H9 (cell line): ENCODE results near the gene ZNF684. TPM values are rescaled to one million over a fixed set of nuclear protein-coding genes. Genes with fewer than 3 reads are reported as not detected.

Source experiments
- DNase-seq: peaks from one replicate; pipeline ENCODE4 v3.0.0-alpha.2; 2017
- H2AFZ ChIP-seq: one replicate; pipeline ENCODE4 v1.6.1; 2013; ENCODE audit warnings: mild to moderate bottlenecking, low read length, control low read depth, moderate library complexity
- H2AK5ac ChIP-seq: 2 replicates; pipeline ENCODE4 v1.6.1; 2013; ENCODE audit warnings: low read length, control low read depth, mixed read lengths; ENCODE audit not compliant: insufficient read length
- H2BK120ac ChIP-seq: one replicate; pipeline ENCODE4 v1.6.1; 2013; ENCODE audit warnings: low read depth, mild to moderate bottlenecking, low read length, control low read depth, inconsistent platforms; ENCODE audit not compliant: poor library complexity, severe bottlenecking
- H2BK12ac ChIP-seq: 2 replicates; pipeline ENCODE4 v1.6.1; 2013; ENCODE audit warnings: low read length, control low read depth, mixed read lengths, low read depth; ENCODE audit not compliant: insufficient read length
- H2BK15ac ChIP-seq: 2 replicates; pipeline ENCODE4 v1.6.1; 2013; ENCODE audit warnings: low read depth, low read length, control low read depth
- H2BK20ac ChIP-seq: one replicate; pipeline ENCODE4 v1.6.1; 2013; ENCODE audit warnings: low read depth, mild to moderate bottlenecking, low read length, control low read depth, inconsistent platforms; ENCODE audit not compliant: poor library complexity, severe bottlenecking
- H2BK5ac ChIP-seq: 2 replicates; pipeline ENCODE4 v1.6.1; 2013; ENCODE audit warnings: low read length, control low read depth, mixed read lengths; ENCODE audit not compliant: insufficient read length
- H3K14ac ChIP-seq: 2 replicates; pipeline ENCODE4 v1.6.1; 2013; ENCODE audit warnings: low read length, control low read depth; ENCODE audit not compliant: insufficient read depth
- H3K18ac ChIP-seq: 2 replicates; pipeline ENCODE4 v1.6.1; 2013; ENCODE audit warnings: low read depth, mild to moderate bottlenecking, mixed read lengths, low read length, control low read depth; ENCODE audit not compliant: insufficient read length
- H3K23ac ChIP-seq: 2 replicates; pipeline ENCODE4 v1.6.1; 2013; ENCODE audit warnings: low read length, control low read depth, mixed read lengths, low read depth; ENCODE audit not compliant: insufficient read length
- H3K23me2 ChIP-seq: 2 replicates; pipeline ENCODE4 v1.6.1; 2013; ENCODE audit warnings: low read depth, mild to moderate bottlenecking, mixed read lengths, low read length, control low read depth; ENCODE audit not compliant: insufficient read length, poor library complexity, severe bottlenecking
- H3K27ac ChIP-seq: 2 replicates; pipeline ENCODE4 v1.5.1; 2013; ENCODE audit warnings: low read length, control low read depth, mixed read lengths, low read depth; ENCODE audit not compliant: insufficient read length
- H3K27me3 ChIP-seq: 2 replicates; pipeline ENCODE4 v1.6.1; 2013; ENCODE audit warnings: low read length, control low read depth, inconsistent platforms; ENCODE audit not compliant: insufficient read depth
- H3K4ac ChIP-seq: 2 replicates; pipeline ENCODE4 v1.6.1; 2013; ENCODE audit warnings: low read depth, mild to moderate bottlenecking, control low read depth, inconsistent platforms, low read length, moderate library complexity
- H3K4me1 ChIP-seq: 2 replicates; pipeline ENCODE4 v1.6.1; 2013; ENCODE audit warnings: low read length, control low read depth, inconsistent platforms; ENCODE audit not compliant: insufficient read depth
- H3K4me2 ChIP-seq: 2 replicates; pipeline ENCODE4 v1.6.1; 2013; ENCODE audit warnings: low read length, control low read depth, mixed read lengths; ENCODE audit not compliant: insufficient read length, insufficient read depth
- H3K56ac ChIP-seq: 2 replicates; pipeline ENCODE4 v1.6.1; 2013; ENCODE audit warnings: low read depth, mild to moderate bottlenecking, mixed read lengths, low read length, control low read depth; ENCODE audit not compliant: insufficient read length
- H3K79me1 ChIP-seq: 2 replicates; pipeline ENCODE4 v1.6.1; 2013; ENCODE audit warnings: low read depth, mild to moderate bottlenecking, moderate library complexity, low read length, control low read depth, inconsistent platforms; ENCODE audit not compliant: insufficient read depth, poor library complexity, severe bottlenecking
- H3K79me2 ChIP-seq: 2 replicates; pipeline ENCODE4 v1.6.1; 2013; ENCODE audit warnings: low read length, control low read depth, inconsistent platforms; ENCODE audit not compliant: insufficient read depth
- H3K9ac ChIP-seq: 2 replicates; pipeline ENCODE4 v1.6.1; 2013; ENCODE audit warnings: low read length, control low read depth, mixed read lengths; ENCODE audit not compliant: insufficient read length; ENCODE audit errors: extremely low read depth
- H3K9me3 ChIP-seq: one replicate; pipeline ENCODE4 v1.6.1; 2013; ENCODE audit warnings: low read depth, low read length, inconsistent platforms; ENCODE audit not compliant: control insufficient read depth
- H3T11ph ChIP-seq: one replicate; pipeline ENCODE4 v1.6.1; 2013; ENCODE audit warnings: mild to moderate bottlenecking, low read length, control low read depth, inconsistent platforms
- H4K20me1 ChIP-seq: one replicate; pipeline ENCODE4 v1.6.1; 2013; ENCODE audit not compliant: control insufficient read depth, insufficient read length, insufficient read depth
- H4K5ac ChIP-seq: 2 replicates; pipeline ENCODE4 v1.6.1; 2013; ENCODE audit warnings: low read depth, mild to moderate bottlenecking, mixed read lengths, low read length, control low read depth; ENCODE audit not compliant: insufficient read length
- H4K8ac ChIP-seq: replicated peaks from 2 replicates; pipeline ENCODE4 v1.6.1; 2013; ENCODE audit warnings: low read length, control low read depth, mixed read lengths, low read depth; ENCODE audit not compliant: insufficient read length
- H4K91ac ChIP-seq: 2 replicates; pipeline ENCODE4 v1.6.1; 2013; ENCODE audit warnings: low read depth, mild to moderate bottlenecking, moderate library complexity, mixed read lengths, low read length, control low read depth; ENCODE audit not compliant: insufficient read length
- H3K27ac Mint-ChIP-seq, 3 experiments: 2 replicates in 2 of 3; 3 replicates in 1 of 3; pipeline ENCODE4 v1.8.0; 2020 to 2021; ENCODE audit warnings: mixed read lengths in 3 of 3, mild to moderate bottlenecking in 1 of 3, moderate library complexity in 1 of 3
- H3K27me3 Mint-ChIP-seq: 2 replicates; pipeline ENCODE4 v1.8.0; 2021; ENCODE audit warnings: low read depth, mild to moderate bottlenecking, moderate library complexity, mixed read lengths
- H3K36me3 Mint-ChIP-seq, 3 experiments: 2 replicates in 2 of 3; 3 replicates in 1 of 3; pipeline ENCODE4 v1.8.0; 2020 to 2021; ENCODE audit warnings: low read depth in 3 of 3, mixed read lengths in 3 of 3; ENCODE audit not compliant: insufficient read depth in 1 of 3
- H3K4me1 Mint-ChIP-seq, 2 experiments: 2 replicates each; pipeline ENCODE4 v1.8.0; 2020; ENCODE audit warnings: mixed read lengths in 2 of 2
- H3K4me3 Mint-ChIP-seq, 2 experiments: 2 replicates in 1 of 2; 3 replicates in 1 of 2; pipeline ENCODE4 v1.8.0; 2020 to 2021; ENCODE audit warnings: mild to moderate bottlenecking in 2 of 2, mixed read lengths in 2 of 2, moderate library complexity in 1 of 2
- H3K9me3 Mint-ChIP-seq, 2 experiments: 2 replicates in 1 of 2; 3 replicates in 1 of 2; pipeline ENCODE4 v1.8.0; 2020; ENCODE audit warnings: mild to moderate bottlenecking in 2 of 2, mixed read lengths in 2 of 2, moderate library complexity in 1 of 2
- WGBS: extraction: QIAGEN DNeasy Blood & Tissue Kit; methylation state at CpG from one replicate; pipeline ENCODE4 v1.1.7; 2013; ENCODE audit warnings: missing lambda C conversion rate, low lambda C conversion rate, mixed read lengths; ENCODE audit not compliant: insufficient read length; ENCODE audit errors: extremely low coverage; 5-methylcytosine and 5-hydroxymethylcytosine counted together
- total RNA-seq: library from RNA; stranded (reverse); gene quantifications from 2 replicates; pipeline ENCODE4 v1.2.1, GENCODE V29; 2021
- TF ChIP-seq, protein P1 (sequence below): fragments of 200-600 bp; sonication (generic); conservative IDR thresholded peaks from 3 replicates; pipeline ENCODE4 v1.8.0; 2021; ENCODE audit warnings: antibody characterized with exemption, mild to moderate bottlenecking

The ZNF684 gene
- total RNA-seq, 1 experiment from 2014 or later: 6.5 TPM

GRCh38 chr1:40535732-40536131, 4.3 kb downstream of the ZNF684 start:
- no peaks in the 10 kb centered on the region for H3K4me1 ChIP-seq
- H3K14ac ChIP-seq: no peak overlapping the region
- no peak overlapping the region for H2BK12ac ChIP-seq
- no peak overlapping the region for H2AFZ ChIP-seq
- H4K20me1 ChIP-seq: no peaks in the 10 kb centered on the region
- no peaks in the 10 kb centered on the region for H3K27me3 ChIP-seq
- no peak overlapping the region for H4K5ac ChIP-seq
- Mint-ChIP-seq H3K4me3 (no peak overlapping the region), H3K27me3 (no peaks in the 10 kb centered on the region; the same call in 1 of the 2 replicates), H3K9me3 (peaks cover 0 to 2% of the 10 kb centered on the region in 2 experiments; a peak in 2 of 5 replicates), H3K4me1 (peaks cover 12 to 18% of the 10 kb centered on the region in 2 experiments), H3K36me3 (peaks cover 15 to 18% (median 15%) of the 10 kb centered on the region in 3 experiments; a peak in 5 of 7 replicates), H3K27ac (no peak overlapping the region)
- H3K79me1 ChIP-seq: no peaks in the 10 kb centered on the region
- no peak overlapping the region for H4K91ac ChIP-seq
- H3K23ac ChIP-seq: no peak overlapping the region
- no peak overlapping the region for H3K9ac ChIP-seq
- no peak overlapping the region for H2BK5ac ChIP-seq
- no peak overlapping the region for H3K4me2 ChIP-seq
- H3K4ac ChIP-seq: no peak overlapping the region
- no peaks in the 10 kb centered on the region for H3K9me3 ChIP-seq
- no peak overlapping the region for H2BK20ac ChIP-seq
- no peak overlapping the region for H3K18ac ChIP-seq
- DNase-seq: no peak
- no CpG with 5 or more reads among the region's 2 CpGs for WGBS
- H3K79me2 ChIP-seq: no peaks in the 10 kb centered on the region
- no peak overlapping the region for H2BK120ac ChIP-seq
- H2AK5ac ChIP-seq: no peak overlapping the region
- H3T11ph ChIP-seq: no peak overlapping the region
- H4K8ac ChIP-seq: no peak overlapping the region
- peaks cover 10% of the 10 kb centered on the region for H3K23me2 ChIP-seq
- H2BK15ac ChIP-seq: no peak overlapping the region
- TF ChIP-seq, protein P1, sequence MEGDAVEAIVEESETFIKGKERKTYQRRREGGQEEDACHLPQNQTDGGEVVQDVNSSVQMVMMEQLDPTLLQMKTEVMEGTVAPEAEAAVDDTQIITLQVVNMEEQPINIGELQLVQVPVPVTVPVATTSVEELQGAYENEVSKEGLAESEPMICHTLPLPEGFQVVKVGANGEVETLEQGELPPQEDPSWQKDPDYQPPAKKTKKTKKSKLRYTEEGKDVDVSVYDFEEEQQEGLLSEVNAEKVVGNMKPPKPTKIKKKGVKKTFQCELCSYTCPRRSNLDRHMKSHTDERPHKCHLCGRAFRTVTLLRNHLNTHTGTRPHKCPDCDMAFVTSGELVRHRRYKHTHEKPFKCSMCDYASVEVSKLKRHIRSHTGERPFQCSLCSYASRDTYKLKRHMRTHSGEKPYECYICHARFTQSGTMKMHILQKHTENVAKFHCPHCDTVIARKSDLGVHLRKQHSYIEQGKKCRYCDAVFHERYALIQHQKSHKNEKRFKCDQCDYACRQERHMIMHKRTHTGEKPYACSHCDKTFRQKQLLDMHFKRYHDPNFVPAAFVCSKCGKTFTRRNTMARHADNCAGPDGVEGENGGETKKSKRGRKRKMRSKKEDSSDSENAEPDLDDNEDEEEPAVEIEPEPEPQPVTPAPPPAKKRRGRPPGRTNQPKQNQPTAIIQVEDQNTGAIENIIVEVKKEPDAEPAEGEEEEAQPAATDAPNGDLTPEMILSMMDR: no peak
- H3K27ac ChIP-seq: no peak overlapping the region
- H3K56ac ChIP-seq: no peak overlapping the region
